ENCODE measurements around the gene TPST1. TPM values are rescaled to one million over a fixed set of nuclear protein-coding genes. Genes with fewer than 3 reads are reported as not detected.

TPST1 gene
- total RNA-seq, 1 experiment from 2014 or later: 15.0 TPM

- POLR2A ChIA-PET: no interaction called here
- peaks cover 3% of the 10 kb centered on the region; the same call in 1 of the 2 replicates for H3K36me3 Mint-ChIP-seq
- TF ChIP-seq CREM (CRISPR knock-in tag; IDR thresholded peaks at IDR 0.05) (no peak), E2F4 (CRISPR knock-in tag; IDR thresholded peaks at IDR 0.05; ENCODE audit: borderline replicate concordance, low read depth) (no peak), GABPB1 (CRISPR knock-in tag; IDR thresholded peaks at IDR 0.05) (no peak)
- no peak overlapping the region for H3K27ac Mint-ChIP-seq
- DNase-seq (ENCODE audit: low spot score): no peak
- ATAC-seq: no peak
- H3K27me3 Mint-ChIP-seq (ENCODE audit: low read depth): peaks cover 2% of the 10 kb centered on the region; the same call in 1 of the 2 replicates
- CTCF ChIA-PET: no interaction called here
- no peak overlapping the region for H3K4me3 Mint-ChIP-seq
- peaks cover 12% of the 10 kb centered on the region for H3K9me3 Mint-ChIP-seq
- no peaks in the 10 kb centered on the region for H3K4me1 Mint-ChIP-seq
Observed at GRCh38 chr7:66187905-66188304, 17.2 kb upstream of the TPST1 start.

GRCh38 chr7:66188645-66189044 is 16.5 kb upstream of the TPST1 start:
- POLR2A ChIA-PET: no interaction called here
- H3K27ac Mint-ChIP-seq: no peak overlapping the region
- CTCF ChIA-PET: no interaction called here
- no peak for DNase-seq (ENCODE audit: low spot score)
- peaks cover 2% of the 10 kb centered on the region; the same call in 1 of the 2 replicates for H3K27me3 Mint-ChIP-seq (ENCODE audit: low read depth)
- no peak overlapping the region for H3K4me3 Mint-ChIP-seq
- TF ChIP-seq NFATC4 (CRISPR knock-in tag; IDR thresholded peaks at IDR 0.05) (no peak), TEAD4 (CRISPR knock-in tag; IDR thresholded peaks at IDR 0.05) (no peak), ZNF532 (CRISPR knock-in tag; IDR thresholded peaks at IDR 0.05; ENCODE audit: borderline replicate concordance) (no peak), ATF3 (CRISPR knock-in tag; conservative IDR thresholded peaks at IDR 0.05) (no peak), FOXJ3 (CRISPR knock-in tag; IDR thresholded peaks at IDR 0.05; ENCODE audit: borderline replicate concordance) (no peak), TP53 (CRISPR knock-in tag; IDR thresholded peaks at IDR 0.05) (no peak), IRF2 (CRISPR knock-in tag; IDR thresholded peaks at IDR 0.05; ENCODE audit: borderline replicate concordance, low read depth) (no peak), ZNF232 (CRISPR knock-in tag; IDR thresholded peaks at IDR 0.05) (no peak), KAT7 (CRISPR knock-in tag; IDR thresholded peaks at IDR 0.05; ENCODE audit: borderline replicate concordance) (no peak), ZNF121 (CRISPR knock-in tag; IDR thresholded peaks at IDR 0.05) (no peak), E2F1 (CRISPR knock-in tag; IDR thresholded peaks at IDR 0.05) (no peak), CBFB (CRISPR knock-in tag; IDR thresholded peaks at IDR 0.05; ENCODE audit: low read depth) (no peak)
- H3K9me3 Mint-ChIP-seq: peaks cover 12% of the 10 kb centered on the region
- no peaks in the 10 kb centered on the region for H3K4me1 Mint-ChIP-seq
- ATAC-seq: no peak
- H3K36me3 Mint-ChIP-seq: peaks cover 3% of the 10 kb centered on the region; the same call in 1 of the 2 replicates

- Mint-ChIP-seq H3K27me3 (ENCODE audit: low read depth) (peaks cover 2% of the 10 kb centered on the region; the same call in 1 of the 2 replicates), H3K27ac (no peak overlapping the region), H3K4me3 (no peak overlapping the region), H3K36me3 (peaks cover 3% of the 10 kb centered on the region; the same call in 1 of the 2 replicates), H3K9me3 (peaks cover 14% of the 10 kb centered on the region), H3K4me1 (no peaks in the 10 kb centered on the region)
- no peak for ATAC-seq
- POLR2A ChIA-PET: no interaction called here
- no peak for DNase-seq (ENCODE audit: low spot score)
- CTCF ChIA-PET: interaction anchor here (0.7 to 1.2 kb wide), 2 partner anchors 15 to 176 kb away, joined by 3 read pairs; partner anchors contain the start of gene TPST1
- TF ChIP-seq FOXK1 (CRISPR knock-in tag; IDR thresholded peaks at IDR 0.05) (no peak), PRRX2 (CRISPR knock-in tag; IDR thresholded peaks at IDR 0.05) (no peak), ZNF121 (CRISPR knock-in tag; IDR thresholded peaks at IDR 0.05) (no peak), CREM (CRISPR knock-in tag; IDR thresholded peaks at IDR 0.05) (no peak), IRF2 (CRISPR knock-in tag; IDR thresholded peaks at IDR 0.05; ENCODE audit: borderline replicate concordance, low read depth) (no peak), STAT6 (CRISPR knock-in tag; conservative IDR thresholded peaks at IDR 0.05; ENCODE audit: low read depth) (no peak), MAX (CRISPR knock-in tag; IDR thresholded peaks at IDR 0.05) (no peak), ATF3 (CRISPR knock-in tag; conservative IDR thresholded peaks at IDR 0.05) (no peak), ZNF219 (CRISPR knock-in tag; IDR thresholded peaks at IDR 0.05; ENCODE audit: borderline replicate concordance) (no peak), NFE2L1 (CRISPR knock-in tag; IDR thresholded peaks at IDR 0.05) (no peak)
Observed at GRCh38 chr7:66189695-66190503, 15.2 kb upstream of the TPST1 start.
